Transverse colon (tissue), 4 donors: ENCODE results near the gene ABCC11. TPM values are rescaled to one million over a fixed set of nuclear protein-coding genes. Genes with fewer than 3 reads are reported as not detected.

Experiments used
- DNase-seq: peaks from one replicate; pipeline ENCODE4 v3.0.0-alpha.2; 2019
- H3K27ac ChIP-seq, 4 donors: fragments of 200-600 bp; sonication (generic); 2 replicates each; pipeline ENCODE4 v1.5.1; 2016 to 2018; ENCODE audit warnings: inconsistent platforms in 4 of 4
- H3K27me3 ChIP-seq: fragments of 200-600 bp; sonication (generic); 2 replicates; pipeline ENCODE4 v1.5.1; 2017; ENCODE audit warnings: inconsistent platforms
- H3K36me3 ChIP-seq, 4 donors: fragments of 200-600 bp; sonication (generic); 2 replicates each; pipeline ENCODE4 v1.5.1; 2017 to 2019; ENCODE audit warnings: inconsistent platforms in 4 of 4
- H3K4me1 ChIP-seq, 4 donors: fragments of 200-600 bp; sonication (generic); 2 replicates each; pipeline ENCODE4 v1.5.1; 2017 to 2020; ENCODE audit warnings: inconsistent platforms in 4 of 4
- H3K4me3 ChIP-seq, 4 donors: fragments of 200-600 bp; sonication (generic); 1 replicate in 1 of 4; 2 replicates in 3 of 4; pipeline versions ENCODE4 v1.5.1 to v1.6.1; 2017 to 2019; ENCODE audit warnings: inconsistent platforms in 4 of 4
- H3K9me3 ChIP-seq, 2 donors: fragments of 200-600 bp; sonication (generic); 2 replicates each; pipeline ENCODE4 v1.5.1; 2017 to 2019; ENCODE audit warnings: inconsistent platforms in 2 of 2
- EP300 ChIP-seq: sonication (generic); formaldehyde crosslinking; IDR thresholded peaks from one replicate; pipeline ENCODE4 v1.6.1; 2017; ENCODE audit warnings: antibody characterized with exemption, low read depth
- POLR2A ChIP-seq: fragments of 450-650 bp; IDR thresholded peaks from one replicate; pipeline ENCODE4 v1.6.1; 2016; ENCODE audit warnings: antibody characterized with exemption, mild to moderate bottlenecking, moderate library complexity
- POLR2AphosphoS5 ChIP-seq, 3 donors: sonication (generic); formaldehyde crosslinking; IDR thresholded peaks; one replicate each; pipeline ENCODE4 v1.6.1; 2016; ENCODE audit warnings: antibody characterized with exemption in 3 of 3
- WGBS, 2 donors: methylation state at CpG; one replicate each; pipeline ENCODE4 v1.1.5; 2018; ENCODE audit warnings: low coverage in 1 of 2; 5-methylcytosine and 5-hydroxymethylcytosine counted together
- in situ Hi-C, 4 donors: fragments of 200-750 bp; cut with MboI; loops; one replicate each; pipeline versions ENCODE4 v1.15.0 to v1.15.1; 2017; ENCODE audit warnings: low sequenced_read_pairs in 3 of 4, low pct_ligation_motif_present in 1 of 4, low pct_unique_long_range_greater_than_20kb in 1 of 4
- intact Hi-C: fragments of 100-400 bp; cut with DNase I; formaldehyde crosslinking; loops from one replicate; pipeline ENCODE4 v1.15.1; 2023; ENCODE audit warnings: low total_unique reads
- total RNA-seq, 4 donors: library from RNA; depleted of rRNA; stranded (reverse); fragments of >200 nt; gene quantifications; one replicate each; pipeline ENCODE4 v1.1.0, GENCODE V29; 2016
- TF ChIP-seq, protein P1 (sequence below), 5 experiments: fragments of 200-600 bp in 3 of 5; fragments of 450-650 bp in 2 of 5; sonication (generic) in 3 of 5; IDR thresholded peaks; 1 replicate in 2 of 5; 2 replicates in 3 of 5; pipeline ENCODE4 v1.5.1; 2016 to 2017; ENCODE audit warnings: antibody characterized with exemption in 5 of 5, inconsistent platforms in 3 of 5, mild to moderate bottlenecking in 2 of 5, moderate library complexity in 1 of 5

ABCC11 gene
- total RNA-seq, 4 donors from 2014 or later, result 0.16 to 10.7 (median 0.27) TPM; not detected in 1

DNA sequence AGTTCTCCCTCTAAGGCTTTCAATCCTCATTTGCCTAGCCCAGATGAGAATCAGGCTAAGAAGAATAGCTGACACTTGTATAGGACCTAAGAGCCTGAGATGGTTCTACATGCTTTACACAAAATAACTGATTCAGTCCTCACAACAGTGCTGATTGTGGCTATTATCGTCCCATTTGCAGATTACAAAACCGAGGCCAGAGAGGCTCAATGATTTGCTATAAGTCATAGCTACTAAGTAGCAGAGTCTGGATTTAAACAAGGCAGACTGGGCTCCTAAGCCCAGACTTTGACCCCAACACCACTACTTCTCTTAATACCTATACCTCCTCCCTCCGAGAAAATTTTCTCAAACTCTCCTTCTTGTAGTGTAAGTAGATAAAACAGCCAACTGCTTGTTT lies 114.6 kb downstream of the ABCC11 start:
- DNase-seq, result no peak
- TF ChIP-seq EP300, result no peak
- TF ChIP-seq, protein P1, sequence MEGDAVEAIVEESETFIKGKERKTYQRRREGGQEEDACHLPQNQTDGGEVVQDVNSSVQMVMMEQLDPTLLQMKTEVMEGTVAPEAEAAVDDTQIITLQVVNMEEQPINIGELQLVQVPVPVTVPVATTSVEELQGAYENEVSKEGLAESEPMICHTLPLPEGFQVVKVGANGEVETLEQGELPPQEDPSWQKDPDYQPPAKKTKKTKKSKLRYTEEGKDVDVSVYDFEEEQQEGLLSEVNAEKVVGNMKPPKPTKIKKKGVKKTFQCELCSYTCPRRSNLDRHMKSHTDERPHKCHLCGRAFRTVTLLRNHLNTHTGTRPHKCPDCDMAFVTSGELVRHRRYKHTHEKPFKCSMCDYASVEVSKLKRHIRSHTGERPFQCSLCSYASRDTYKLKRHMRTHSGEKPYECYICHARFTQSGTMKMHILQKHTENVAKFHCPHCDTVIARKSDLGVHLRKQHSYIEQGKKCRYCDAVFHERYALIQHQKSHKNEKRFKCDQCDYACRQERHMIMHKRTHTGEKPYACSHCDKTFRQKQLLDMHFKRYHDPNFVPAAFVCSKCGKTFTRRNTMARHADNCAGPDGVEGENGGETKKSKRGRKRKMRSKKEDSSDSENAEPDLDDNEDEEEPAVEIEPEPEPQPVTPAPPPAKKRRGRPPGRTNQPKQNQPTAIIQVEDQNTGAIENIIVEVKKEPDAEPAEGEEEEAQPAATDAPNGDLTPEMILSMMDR (IDR thresholded peaks at IDR 0.05), result no peak
- TF ChIP-seq POLR2A, result no peak
- no peak for TF ChIP-seq POLR2AphosphoS5 (IDR thresholded peaks at IDR 0.05)
- H3K36me3 ChIP-seq, result no peaks in the 10 kb centered on the region
- WGBS, 2 donors, result 74 to 80% methylated on average over 2 to 3 of the region's 3 CpGs
- no peak overlapping the region for H3K27ac ChIP-seq
- no peak overlapping the region for H3K4me3 ChIP-seq
- no peaks in the 10 kb centered on the region for H3K9me3 ChIP-seq
- intact Hi-C loops, result no loop called here
- in situ Hi-C loops, result no loop called here
- no peaks in the 10 kb centered on the region for H3K4me1 ChIP-seq
- no peaks in the 10 kb centered on the region for H3K27me3 ChIP-seq

DNA sequence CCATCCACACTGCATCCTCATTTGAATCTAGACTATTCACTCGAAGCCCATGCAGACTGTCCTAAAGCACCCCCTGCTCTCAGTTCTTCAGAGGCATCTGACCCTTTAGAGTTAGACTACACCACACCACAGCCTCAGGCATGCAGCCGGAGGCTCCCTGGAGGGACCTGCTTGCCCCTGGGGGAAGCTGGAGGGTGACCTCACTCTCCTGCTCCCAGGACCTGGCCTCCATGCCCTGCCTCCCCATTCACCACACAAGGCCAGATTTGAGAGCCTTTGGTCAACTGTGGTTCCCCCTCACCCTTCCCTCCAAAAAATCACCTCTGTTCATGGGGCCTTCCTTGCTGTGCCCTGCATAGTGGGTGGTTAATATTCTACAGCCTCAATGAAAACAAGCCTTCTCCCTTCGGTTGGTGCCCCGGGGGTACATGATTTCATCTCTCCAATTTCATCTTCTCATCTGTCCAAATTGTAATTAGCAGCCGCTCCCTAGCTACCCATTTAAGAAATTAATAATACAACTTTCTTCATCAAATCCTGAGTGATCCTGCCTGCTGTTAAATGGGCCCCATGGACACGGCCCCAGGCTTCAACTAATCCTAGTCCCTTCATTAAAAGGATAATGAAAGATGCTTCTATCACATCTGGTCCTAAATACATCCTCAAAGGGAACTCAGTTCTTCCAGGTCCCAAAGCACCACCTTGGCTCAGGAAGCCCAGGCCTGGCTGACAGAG lies 116.0 kb downstream of the ABCC11 start:
- Histone ChIP-seq H3K27ac (no peak overlapping the region), H3K36me3 (no peaks in the 10 kb centered on the region), H3K27me3 (no peaks in the 10 kb centered on the region), H3K4me1 (no peaks in the 10 kb centered on the region), H3K4me3 (no peak overlapping the region), H3K9me3 (no peaks in the 10 kb centered on the region)
- no peak for DNase-seq
- in situ Hi-C loops (no loop called here), intact Hi-C loops (no loop called here)
- no peak for TF ChIP-seq EP300
- TF ChIP-seq, protein P1 (IDR thresholded peaks at IDR 0.05), result no peak
- 78 to 83% methylated on average over 5 to 6 of the region's 6 CpGs for whole genome bisulfite sequencing, 2 donors

DNA sequence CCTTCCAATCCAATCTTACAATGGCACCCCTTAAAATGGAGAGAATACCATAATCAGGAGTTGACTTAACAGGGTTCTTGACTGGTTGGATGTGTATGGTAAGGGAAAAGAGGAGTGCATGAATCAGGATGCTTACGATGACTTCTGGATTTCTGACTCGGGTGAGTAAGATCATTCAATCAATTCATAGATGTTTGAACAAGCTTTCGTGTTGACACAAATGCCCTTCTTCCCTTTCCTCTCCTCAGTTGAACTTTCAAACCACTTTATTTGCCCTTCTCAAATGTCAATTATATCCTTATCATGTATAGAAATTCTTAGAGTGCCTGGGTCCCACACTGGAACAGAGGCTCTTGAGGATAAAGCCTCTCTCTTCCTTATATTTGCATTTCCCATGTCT lies 117.4 kb downstream of the ABCC11 start:
- in situ Hi-C loops, result no loop called here
- intact Hi-C loops, result no loop called here
- DNase-seq, result no peak

DNA sequence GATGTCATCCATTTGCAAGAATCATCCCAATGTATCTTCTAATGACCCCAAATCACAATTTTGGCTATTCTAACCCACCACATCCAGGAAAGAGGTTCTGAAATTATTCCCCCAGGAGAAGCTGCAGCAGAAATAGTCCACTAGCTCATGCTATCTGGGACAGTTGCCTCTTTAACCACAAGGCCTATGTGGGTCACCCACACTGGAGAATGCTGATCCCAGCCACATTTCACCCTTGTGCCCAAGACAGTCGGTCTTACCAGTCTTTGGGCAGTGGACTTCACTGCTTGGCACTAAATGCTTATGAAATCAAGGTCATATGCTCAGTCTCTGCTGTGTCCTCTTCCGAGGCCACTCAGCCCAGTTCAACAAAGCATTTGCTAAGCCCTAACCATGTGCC lies 118.6 kb downstream of the ABCC11 start:
- no peaks in the 10 kb centered on the region for H3K36me3 ChIP-seq
- H3K27me3 ChIP-seq, result no peaks in the 10 kb centered on the region
- no peak for DNase-seq
- TF ChIP-seq, protein P1 (IDR thresholded peaks at IDR 0.05), result no peak
- TF ChIP-seq POLR2A (no peak), POLR2AphosphoS5 (IDR thresholded peaks at IDR 0.05) (no peak), EP300 (no peak)
- intact Hi-C loops (no loop called here), in situ Hi-C loops (no loop called here)
- WGBS, 2 donors, result 67 to 76% methylated on average over 1 to 2 of the region's 2 CpGs
- no peaks in the 10 kb centered on the region for H3K9me3 ChIP-seq
- no peak overlapping the region for H3K4me3 ChIP-seq
- H3K4me1 ChIP-seq, result no peaks in the 10 kb centered on the region
- no peak overlapping the region for H3K27ac ChIP-seq

More for the DNA sequence above, 117.4 kb downstream of the ABCC11 start:
- H3K4me3 ChIP-seq, result no peak overlapping the region
- TF ChIP-seq EP300 (no peak), POLR2A (no peak), POLR2AphosphoS5 (IDR thresholded peaks at IDR 0.05) (no peak)
- TF ChIP-seq, protein P1 (IDR thresholded peaks at IDR 0.05), result no peak
- no peaks in the 10 kb centered on the region for H3K36me3 ChIP-seq
- no peaks in the 10 kb centered on the region for H3K27me3 ChIP-seq
- H3K27ac ChIP-seq, result no peak overlapping the region
- H3K9me3 ChIP-seq, result no peaks in the 10 kb centered on the region
- H3K4me1 ChIP-seq, result no peaks in the 10 kb centered on the region
- 58 to 64% methylated on average over 3 of the region's 3 CpGs for WGBS, 2 donors
